ENCODE results near the gene OPRD1.

The OPRD1 gene

GRCh38 chr1:28909198-28909597, 97.2 kb downstream of the OPRD1 start:
- no peak for DNase-seq (ENCODE audit: low read depth in 3 of 3)

GRCh38 chr1:28910379-28911115, 98.6 kb downstream of the OPRD1 start:
- DNase-seq (ENCODE audit: low read depth in 3 of 3): no peak

- no peak for DNase-seq (ENCODE audit: low read depth in 3 of 3)
Observed at GRCh38 chr1:28913786-28914227, 101.8 kb downstream of the OPRD1 start.

GRCh38 chr1:28914228-28915030, 102.5 kb downstream of the OPRD1 start, which contains the start of gene EPB41:
TSS of gene EPB41 (plus strand) at chr1:28914569. CDS start at chr1:28987438, 72,869 bp downstream.
- DNase-seq (ENCODE audit: low read depth in 3 of 3): peak; percentile 78 to 92 (median 80)

GRCh38 chr1:28915031-28915895, 103.3 kb downstream of the OPRD1 start:
- peak in 2 of 3 donors; percentile 16 to 42 for DNase-seq (ENCODE audit: low read depth in 3 of 3)

- peak in 1 of 3 donors; percentile 14 for DNase-seq (ENCODE audit: low read depth in 3 of 3)
Observed at GRCh38 chr1:28917757-28918118, 105.8 kb downstream of the OPRD1 start.

Measured in stimulated activated CD4-positive, alpha-beta T cell treated with anti-CD3 and anti-CD28 coated beads, TNF-alpha, amount 100 ng/mL, for 48 hours (primary cell).